Testis (tissue), 3 donors: ENCODE results near the gene NUDT22. TPM values are rescaled to one million over a fixed set of nuclear protein-coding genes. Genes with fewer than 3 reads are reported as not detected.

Source experiments
- DNase-seq: peaks from one replicate; pipeline ENCODE4 v3.0.0-alpha.2; 2019
- H3K27ac ChIP-seq, 2 donors: fragments of 200-600 bp; sonication (generic); one replicate each; pipeline ENCODE4 v1.5.1; 2019
- H3K27me3 ChIP-seq: fragments of 200-600 bp; sonication (generic); one replicate; pipeline ENCODE4 v1.5.1; 2019
- H3K36me3 ChIP-seq: fragments of 200-600 bp; sonication (generic); one replicate; pipeline ENCODE4 v1.5.1; 2017; ENCODE audit warnings: low read depth; ENCODE audit errors: missing control alignments
- H3K4me1 ChIP-seq: fragments of 200-600 bp; sonication (generic); one replicate; pipeline ENCODE4 v1.5.1; 2019
- H3K4me3 ChIP-seq, 2 donors: fragments of 200-600 bp; sonication (generic); one replicate each; pipeline ENCODE4 v1.5.1; 2017 to 2019
- H3K9me3 ChIP-seq: fragments of 200-600 bp; sonication (generic); one replicate; pipeline ENCODE4 v1.5.1; 2017
- CTCF ChIP-seq, 3 experiments: fragments of 450-650 bp in 2 of 3; fragments of 200-600 bp in 1 of 3; sonication (generic) in 1 of 3; IDR thresholded peaks; one replicate each; pipeline ENCODE4 v1.5.1; 2016 to 2019; ENCODE audit warnings: antibody characterized with exemption in 3 of 3, mild to moderate bottlenecking in 2 of 3, moderate library complexity in 1 of 3
- POLR2A ChIP-seq: fragments of 450-650 bp; IDR thresholded peaks from one replicate; pipeline ENCODE4 v1.6.1; 2017; ENCODE audit warnings: antibody characterized with exemption, mild to moderate bottlenecking, moderate library complexity
- WGBS, 2 donors: methylation state at CpG; one replicate each; pipeline ENCODE4 v1.1.5; 2018; 5-methylcytosine and 5-hydroxymethylcytosine counted together
- intact Hi-C: fragments of 100-400 bp; cut with DNase I; formaldehyde crosslinking; loops from one replicate; pipeline ENCODE4 v1.15.1; 2023; ENCODE audit warnings: low total_unique reads
- polyA plus RNA-seq: library from polyadenylated mRNA; stranded (reverse); fragments of 350-450 nt; fragmentation: Illumina TruSeq; extraction: RNeasy Lipid Tissue Mini Kit (QIAGEN cat#74804); gene quantifications from one replicate; pipeline ENCODE4 v1.2.3, GENCODE V29; 2014; ENCODE audit warnings: low read depth, low replicate concordance; ENCODE audit not compliant: insufficient read depth
- total RNA-seq, 2 donors: library from RNA; depleted of rRNA; stranded (reverse); fragments of >200 nt; gene quantifications; one replicate each; pipeline ENCODE4 v1.2.3, GENCODE V29; 2016

NUDT22 gene
- total and polyA plus RNA-seq, 3 donors from 2014 or later, result 19.0 to 52.7 (median 50.9) TPM

GRCh38 chr11:64261556-64262080 lies 35.5 kb downstream of the NUDT22 start:
- WGBS, 2 donors, result 91 to 93% methylated on average over 7 to 18 of the region's 18 CpGs
- Histone ChIP-seq H3K4me3 (no peak overlapping the region), H3K9me3 (no peaks in the 10 kb centered on the region), H3K27me3 (no peaks in the 10 kb centered on the region), H3K36me3 (no peaks in the 10 kb centered on the region), H3K27ac (no peak overlapping the region), H3K4me1 (peaks cover 8% of the 10 kb centered on the region)
- no peak for DNase-seq
- intact Hi-C loops, result no loop called here
- TF ChIP-seq POLR2A (no peak), CTCF (IDR thresholded peaks at IDR 0.05) (no peak)

GRCh38 chr11:64262271-64263002 lies 36.4 kb downstream of the NUDT22 start:
- H3K4me1 ChIP-seq, result peaks cover 16% of the 10 kb centered on the region
- 94 to 97% methylated on average over 11 to 37 of the region's 42 CpGs for WGBS, 2 donors
- H3K27me3 ChIP-seq, result no peaks in the 10 kb centered on the region
- no peaks in the 10 kb centered on the region for H3K36me3 ChIP-seq
- no peak for DNase-seq
- intact Hi-C loops, result no loop called here
- no peak overlapping the region for H3K4me3 ChIP-seq
- no peak overlapping the region for H3K27ac ChIP-seq
- no peaks in the 10 kb centered on the region for H3K9me3 ChIP-seq
- TF ChIP-seq CTCF (IDR thresholded peaks at IDR 0.05), result no peak
- TF ChIP-seq POLR2A, result no peak

GRCh38 chr11:64263021-64263946 lies 37.2 kb downstream of the NUDT22 start:
- 81 to 89% methylated on average over 10 to 29 of the region's 29 CpGs for WGBS, 2 donors
- Histone ChIP-seq H3K36me3 (no peaks in the 10 kb centered on the region), H3K27ac (no peak overlapping the region), H3K4me1 (peaks cover 23% of the 10 kb centered on the region), H3K27me3 (no peaks in the 10 kb centered on the region), H3K9me3 (no peaks in the 10 kb centered on the region), H3K4me3 (no peak overlapping the region)
- DNase-seq, result no peak
- intact Hi-C loops, result no loop called here
- TF ChIP-seq POLR2A (no peak), CTCF (IDR thresholded peaks at IDR 0.05) (no peak)

- intact Hi-C loops, result no loop called here
- DNase-seq, result no peak
- WGBS, 2 donors, result 88 to 100% methylated on average over 6 to 8 of the region's 8 CpGs
- TF ChIP-seq POLR2A, result no peak
- TF ChIP-seq CTCF (IDR thresholded peaks at IDR 0.05), result no peak
- Histone ChIP-seq H3K36me3 (no peaks in the 10 kb centered on the region), H3K27me3 (no peaks in the 10 kb centered on the region), H3K9me3 (no peaks in the 10 kb centered on the region), H3K4me3 (no peak overlapping the region), H3K27ac (no peak overlapping the region), H3K4me1 (peaks cover 30% of the 10 kb centered on the region)
Observed at GRCh38 chr11:64263947-64264317, 37.9 kb downstream of the NUDT22 start.
